T-cell (primary cell): ENCODE measurements around the gene SYNRG. TPM values are rescaled to one million over a fixed set of nuclear protein-coding genes. Genes with fewer than 3 reads are reported as not detected.

Experiments used
- ATAC-seq, 4 experiments: fragments of 200-7000 bp in 3 of 4; fragments of 150-1000 bp in 1 of 4; cut with Tn5 transposase; replicated peaks in 1 of 4; 1 replicate in 3 of 4; 2 replicates in 1 of 4; pipeline ENCODE4 v1.10.0; 2021; ENCODE audit warnings: moderate library complexity in 3 of 4, mild to moderate bottlenecking in 2 of 4, moderate number of reproducible peaks in 1 of 4
- CTCF ChIA-PET, 2 donors: fragments of 300-600 bp; sonication (Branson Sonifier 250); formaldehyde crosslinking; loops; one replicate each; lab custom pipeline; 2022; ENCODE audit warnings: antibody characterized with exemption in 2 of 2; lab: Charles Lee
- POLR2A ChIA-PET, 2 donors: fragments of 300-600 bp; sonication (Branson Sonifier 250); formaldehyde crosslinking; loops; one replicate each; lab custom pipeline; 2022; ENCODE audit warnings: antibody characterized with exemption in 2 of 2; lab: Charles Lee
- DNase-seq, 35 experiments: peaks; one replicate each; pipeline versions ENCODE4 v3.0.0 to v3.0.0-alpha.2; 2013 to 2023
- H3K27ac ChIP-seq: one replicate; pipeline ENCODE4 v1.5.1; 2013; ENCODE audit warnings: low read length
- H3K27me3 ChIP-seq, 2 experiments: replicated peaks in 1 of 2; 1 replicate in 1 of 2; 2 replicates in 1 of 2; pipeline versions ENCODE4 v1.6.1 to v1.7.0; 2013; ENCODE audit warnings: low read length in 1 of 2, mixed read lengths in 1 of 2; ENCODE audit not compliant: control insufficient read depth in 2 of 2, insufficient read depth in 2 of 2; ENCODE audit errors: extremely low read depth in 1 of 2
- H3K36me3 ChIP-seq, 2 donors: 1 replicate in 1 of 2; 2 replicates in 1 of 2; pipeline versions ENCODE4 v1.6.1 to v1.7.0; 2013; ENCODE audit warnings: low read length in 1 of 2; ENCODE audit not compliant: control insufficient read depth in 2 of 2, insufficient read depth in 1 of 2; ENCODE audit errors: extremely low read depth in 1 of 2
- H3K4me1 ChIP-seq, 2 experiments: 1 replicate in 1 of 2; 2 replicates in 1 of 2; pipeline versions ENCODE4 v1.6.1 to v1.7.0; 2013; ENCODE audit warnings: low read length in 2 of 2, mixed read lengths in 1 of 2; ENCODE audit not compliant: insufficient read depth in 2 of 2, control insufficient read depth in 1 of 2; ENCODE audit errors: extremely low read depth in 1 of 2
- H3K4me3 ChIP-seq, 2 donors: 1 replicate in 1 of 2; 2 replicates in 1 of 2; pipeline versions ENCODE4 v1.5.1 to v1.7.0; 2013; ENCODE audit warnings: mild to moderate bottlenecking in 2 of 2, low read length in 1 of 2, moderate library complexity in 1 of 2; ENCODE audit not compliant: control insufficient read depth in 1 of 2; ENCODE audit errors: extremely low read depth in 1 of 2
- H3K9me3 ChIP-seq: 2 replicates; pipeline ENCODE4 v1.7.0; 2013
- H3K27ac Mint-ChIP-seq, 2 donors: one replicate each; pipeline ENCODE4 v1.8.0; 2020 to 2021; ENCODE audit warnings: mild to moderate bottlenecking in 2 of 2, mixed read lengths in 2 of 2
- H3K27me3 Mint-ChIP-seq, 2 donors: one replicate each; pipeline ENCODE4 v1.8.0; 2021 to 2022; ENCODE audit warnings: mixed read lengths in 2 of 2
- H3K36me3 Mint-ChIP-seq: one replicate; pipeline ENCODE4 v1.8.0; 2021; ENCODE audit warnings: mixed read lengths
- H3K4me1 Mint-ChIP-seq, 3 donors: one replicate each; pipeline ENCODE4 v1.8.0; 2020 to 2022; ENCODE audit warnings: mixed read lengths in 3 of 3, mild to moderate bottlenecking in 1 of 3
- H3K4me3 Mint-ChIP-seq, 3 donors: one replicate each; pipeline ENCODE4 v1.8.0; 2020 to 2022; ENCODE audit warnings: mild to moderate bottlenecking in 3 of 3, mixed read lengths in 3 of 3, moderate library complexity in 3 of 3
- H3K9me3 Mint-ChIP-seq, 3 donors: one replicate each; pipeline ENCODE4 v1.8.0; 2020 to 2022; ENCODE audit warnings: mixed read lengths in 3 of 3
- WGBS: methylation state at CpG from one replicate; pipeline ENCODE4 v1.1.5; 2013; ENCODE audit warnings: missing lambda C conversion rate; ENCODE audit not compliant: insufficient coverage; 5-methylcytosine and 5-hydroxymethylcytosine counted together
- total RNA-seq, 35 experiments: library from RNA in 6 of 35; stranded (reverse) in 6 of 35; fragments of 120-200 nt in 1 of 35; gene quantifications; one replicate each; pipeline versions ENCODE4 v1.2.1 to v1.2.4 and lab custom pipeline; 2013 to 2026

SYNRG gene
- total RNA-seq, 5 donors from 2014 or later (not counting 1 experiment from before 2014, with no cell fraction given), result 103 to 118 (median 113) TPM

DNA sequence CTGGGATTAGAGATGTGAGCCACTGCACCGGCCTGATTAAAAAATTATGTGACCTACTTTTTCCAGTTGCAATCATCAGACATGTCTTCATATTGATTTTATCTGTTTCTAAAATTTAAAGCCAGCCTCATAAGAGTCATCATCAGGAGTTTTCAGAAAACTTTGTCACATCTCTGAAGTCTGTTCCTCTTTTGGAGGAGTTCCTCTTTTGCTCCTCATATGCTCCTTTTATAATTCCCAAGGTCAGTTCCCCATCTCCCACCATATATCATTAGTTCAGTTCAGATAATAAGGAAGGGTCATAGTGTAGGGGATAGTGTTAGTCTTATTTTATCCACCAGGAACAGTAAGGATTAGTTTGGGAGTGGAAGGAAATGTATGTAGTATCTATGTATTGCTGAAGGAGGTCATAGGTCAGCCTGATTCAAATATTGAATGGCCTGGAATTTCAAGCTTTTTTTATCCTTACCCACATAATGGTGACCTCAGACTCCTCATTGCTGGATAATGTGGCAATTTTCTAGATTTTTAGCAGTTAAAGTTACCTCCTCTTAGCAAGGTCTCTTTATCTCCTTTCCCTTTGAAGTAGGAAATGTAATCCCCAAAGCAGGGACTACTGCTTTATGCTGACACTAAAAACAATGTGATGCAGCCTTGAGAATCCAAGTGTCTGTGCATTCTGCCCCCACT is 133.3 kb downstream of the SYNRG start:
- Histone ChIP-seq H3K27me3 (no peaks in the 10 kb centered on the region), H3K4me3 (no peak overlapping the region), H3K4me1 (no peaks in the 10 kb centered on the region), H3K27ac (no peak overlapping the region), H3K36me3 (peaks cover 10 to 62% of the 10 kb centered on the region in 2 donors), H3K9me3 (no peaks in the 10 kb centered on the region)
- H3K27ac Mint-ChIP-seq, result no peak overlapping the region
- H3K4me1 Mint-ChIP-seq, result no peaks in the 10 kb centered on the region
- H3K4me3 Mint-ChIP-seq, result no peak overlapping the region
- ChIA-PET POLR2A (no interaction called here), CTCF (no interaction called here)
- DNase-seq (no peak), ATAC-seq (no peak)
- no peaks in the 10 kb centered on the region for H3K27me3 Mint-ChIP-seq
- peaks cover 56% of the 10 kb centered on the region for H3K36me3 Mint-ChIP-seq
- no CpG with 5 or more reads among the region's 1 CpG for WGBS
- no peaks in the 10 kb centered on the region for H3K9me3 Mint-ChIP-seq

DNA sequence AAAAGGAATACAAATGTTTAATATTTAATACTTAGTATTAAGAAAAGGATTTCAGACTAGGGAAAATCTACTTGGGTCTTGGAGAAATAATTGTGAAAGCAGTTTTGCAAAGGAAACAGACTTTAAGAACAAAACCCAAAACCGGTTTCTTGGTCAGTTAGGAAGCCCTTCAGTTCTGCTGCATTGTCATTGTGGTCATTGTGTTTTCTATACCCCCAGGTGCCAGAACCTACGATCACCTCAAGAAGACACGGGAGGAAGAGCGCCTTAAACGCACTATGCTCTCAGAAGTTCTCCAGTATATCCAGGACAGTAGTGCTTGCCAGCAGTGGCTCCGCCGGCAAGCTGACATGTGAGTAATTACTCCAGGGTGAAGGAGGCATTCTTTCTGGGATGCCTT is 139.0 kb downstream of the SYNRG start:
- no peak for DNase-seq
- peaks cover 0 to 4% (median 2%) of the 10 kb centered on the region in 3 donors for H3K4me1 Mint-ChIP-seq
- no peak for ATAC-seq
- Histone ChIP-seq H3K9me3 (no peaks in the 10 kb centered on the region), H3K36me3 (peaks cover 3 to 54% of the 10 kb centered on the region in 2 donors), H3K27ac (no peak overlapping the region), H3K27me3 (no peaks in the 10 kb centered on the region), H3K4me1 (no peaks in the 10 kb centered on the region), H3K4me3 (no peak overlapping the region)
- no peaks in the 10 kb centered on the region for H3K9me3 Mint-ChIP-seq
- no peak overlapping the region for H3K27ac Mint-ChIP-seq
- peaks cover 54% of the 10 kb centered on the region for H3K36me3 Mint-ChIP-seq
- H3K4me3 Mint-ChIP-seq, result no peak overlapping the region
- WGBS, result 94% methylated on average over 3 of the region's 7 CpGs
- POLR2A ChIA-PET, result no interaction called here
- CTCF ChIA-PET, result no interaction called here
- no peaks in the 10 kb centered on the region for H3K27me3 Mint-ChIP-seq

DNA sequence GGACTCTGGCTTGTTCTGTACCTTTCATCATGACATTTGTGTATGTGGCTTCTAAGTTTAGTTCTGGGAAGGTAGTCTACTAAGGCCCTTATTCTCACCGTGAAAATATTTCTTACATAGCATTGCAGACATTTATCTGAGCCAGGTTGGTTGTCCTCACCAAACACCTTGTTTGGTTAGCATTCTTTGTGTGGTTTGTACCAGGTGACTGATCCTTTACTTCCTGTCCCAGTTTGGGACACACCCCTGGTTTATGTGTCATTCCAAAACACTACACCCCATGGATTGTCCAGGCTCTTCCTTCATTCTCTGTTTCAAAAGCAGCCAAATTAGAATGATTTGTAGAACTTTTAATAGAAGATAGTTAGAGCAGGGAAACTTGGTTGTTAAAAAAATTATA is 142.7 kb downstream of the SYNRG start:
- CTCF ChIA-PET, result no interaction called here
- peaks cover 50% of the 10 kb centered on the region for H3K36me3 Mint-ChIP-seq
- no peaks in the 10 kb centered on the region for H3K9me3 Mint-ChIP-seq
- ATAC-seq, result no peak
- Histone ChIP-seq H3K9me3 (no peaks in the 10 kb centered on the region), H3K27me3 (no peaks in the 10 kb centered on the region), H3K4me1 (no peaks in the 10 kb centered on the region), H3K27ac (no peak overlapping the region), H3K4me3 (no peak overlapping the region), H3K36me3 (peaks cover under 1 to 41% of the 10 kb centered on the region in 2 donors)
- no peak overlapping the region for H3K27ac Mint-ChIP-seq
- H3K4me3 Mint-ChIP-seq, result no peak overlapping the region
- POLR2A ChIA-PET, result no interaction called here
- H3K4me1 Mint-ChIP-seq, result peaks cover 0 to 4% (median 2%) of the 10 kb centered on the region in 3 donors
- no CpG with 5 or more reads among the region's 1 CpG for WGBS
- DNase-seq, result no peak
- no peaks in the 10 kb centered on the region for H3K27me3 Mint-ChIP-seq

DNA sequence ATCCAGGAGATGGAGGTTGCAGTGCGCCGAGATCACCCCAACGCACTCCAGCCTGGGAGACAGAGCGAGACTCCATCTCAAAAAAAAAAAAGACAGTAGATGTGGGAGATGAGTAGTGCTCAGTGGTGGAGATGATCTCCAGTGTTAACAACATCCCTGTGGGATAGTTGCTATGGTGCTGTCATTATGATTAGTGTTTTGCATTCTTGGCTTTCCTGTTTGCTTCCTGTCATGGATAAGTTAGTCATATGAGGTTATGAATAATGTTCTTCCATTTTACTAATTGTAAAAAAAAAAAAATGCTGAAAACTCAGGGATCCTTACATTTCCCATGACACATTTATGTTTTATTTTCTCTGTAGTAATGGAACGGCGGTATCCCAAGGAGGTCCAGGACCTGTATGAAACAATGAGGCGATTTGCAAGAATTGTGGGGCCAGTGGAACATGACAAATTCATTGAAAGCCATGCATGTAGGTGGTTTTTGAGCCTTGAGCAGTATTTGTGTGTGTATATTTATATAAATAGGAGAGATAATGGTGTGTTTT is 144.1 kb downstream of the SYNRG start:
- peaks cover 0 to 29% of the 10 kb centered on the region in 2 donors for H3K36me3 ChIP-seq
- ATAC-seq, result no peak

More for the DNA sequence above, 144.1 kb downstream of the SYNRG start:
- 100% methylated on average over 3 of the region's 7 CpGs for WGBS
- no peaks in the 10 kb centered on the region for H3K27me3 ChIP-seq
- POLR2A ChIA-PET, result no interaction called here
- Mint-ChIP-seq H3K9me3 (no peaks in the 10 kb centered on the region), H3K36me3 (peaks cover 40% of the 10 kb centered on the region), H3K4me1 (peaks cover 0 to 4% (median 2%) of the 10 kb centered on the region in 3 donors), H3K27me3 (no peaks in the 10 kb centered on the region), H3K27ac (no peak overlapping the region), H3K4me3 (no peak overlapping the region)
- CTCF ChIA-PET, result no interaction called here
- no peak for DNase-seq
- no peak overlapping the region for H3K4me3 ChIP-seq
- H3K27ac ChIP-seq, result no peak overlapping the region
- no peaks in the 10 kb centered on the region for H3K9me3 ChIP-seq
- H3K4me1 ChIP-seq, result no peaks in the 10 kb centered on the region

Other genes with a start within 250 kb of the SYNRG start
- not detected for gene C17orf78, start 233.4 kb downstream of the SYNRG start, total RNA-seq
- gene ACACA, start 202.6 kb downstream of the SYNRG start, total RNA-seq, result 10 to 100 TPM; 15.9 to 30.2 (median 18.0) TPM
- 10 to 100 TPM; 14.5 to 27.3 (median 21.9) TPM for gene TADA2A, start 202.5 kb downstream of the SYNRG start, total RNA-seq
- gene DUSP14, start 119.5 kb downstream of the SYNRG start, total RNA-seq, result 1 to 10 TPM; 4.0 to 9.6 (median 5.4) TPM
- gene DDX52, start 34.0 kb upstream of the SYNRG start, total RNA-seq, result 10 to 100 TPM; 21.6 to 34.0 (median 25.7) TPM
- under 1 TPM in 3 of 5 donors, not detected in 2; 0.10 to 0.19 (median 0.15) TPM for gene HNF1B, start 135.6 kb upstream of the SYNRG start, total RNA-seq